Liver (tissue), 9 donors: ENCODE data around the gene RNF212. TPM values are rescaled to one million over a fixed set of nuclear protein-coding genes. Genes with fewer than 3 reads are reported as not detected.

ENCODE experiments used
- DNase-seq: peaks from one replicate; pipeline ENCODE4 v3.0.0-alpha.2; 2017; ENCODE audit warnings: low spot score
- H3K27ac ChIP-seq, 2 donors: one replicate each; pipeline ENCODE4 v1.7.0; 2013; ENCODE audit warnings: inconsistent platforms in 2 of 2, low read length in 2 of 2, control low read depth in 1 of 2, low read depth in 1 of 2, mild to moderate bottlenecking in 1 of 2
- H3K27me3 ChIP-seq, 4 donors: one replicate each; pipeline versions ENCODE4 v1.6.1 to v1.7.0; 2013; ENCODE audit warnings: low read length in 3 of 4, inconsistent platforms in 1 of 4, mild to moderate bottlenecking in 1 of 4, moderate library complexity in 1 of 4; ENCODE audit not compliant: control insufficient read depth in 4 of 4, insufficient read depth in 4 of 4
- H3K36me3 ChIP-seq, 4 donors: one replicate each; pipeline versions ENCODE4 v1.6.1 to v1.7.0; 2013; ENCODE audit warnings: low read length in 3 of 4, mild to moderate bottlenecking in 3 of 4, low read depth in 1 of 4, moderate library complexity in 1 of 4; ENCODE audit not compliant: control insufficient read depth in 4 of 4, insufficient read depth in 3 of 4
- H3K4me1 ChIP-seq, 4 donors: one replicate each; pipeline versions ENCODE4 v1.6.1 to v1.7.0; 2013; ENCODE audit warnings: low read length in 3 of 4, mild to moderate bottlenecking in 3 of 4, moderate library complexity in 1 of 4; ENCODE audit not compliant: control insufficient read depth in 4 of 4, insufficient read depth in 4 of 4
- H3K4me3 ChIP-seq, 3 donors: one replicate each; pipeline versions ENCODE4 v1.6.1 to v1.7.0; 2013; ENCODE audit warnings: low read length in 3 of 3, control low read depth in 1 of 3, low read depth in 1 of 3, mild to moderate bottlenecking in 1 of 3
- H3K9ac ChIP-seq, 2 donors: one replicate each; pipeline ENCODE4 v1.7.0; 2013; ENCODE audit warnings: low read length in 2 of 2, mild to moderate bottlenecking in 2 of 2, moderate library complexity in 2 of 2, control low read depth in 1 of 2, low read depth in 1 of 2
- H3K9me3 ChIP-seq, 4 donors: one replicate each; pipeline versions ENCODE4 v1.6.1 to v1.7.0; 2013; ENCODE audit warnings: low read length in 3 of 4; ENCODE audit not compliant: control insufficient read depth in 4 of 4
- EGR1 ChIP-seq, 2 donors: IDR thresholded peaks; 2 replicates each; pipeline ENCODE4 v1.6.1; 2016 to 2018; ENCODE audit warnings: antibody characterized with exemption in 2 of 2, low read depth in 2 of 2
- FOXA1 ChIP-seq: IDR thresholded peaks from 2 replicates; pipeline ENCODE4 v1.6.1; 2016; ENCODE audit warnings: antibody characterized with exemption
- FOXA2 ChIP-seq: IDR thresholded peaks from 2 replicates; pipeline ENCODE4 v1.6.1; 2016; ENCODE audit warnings: antibody characterized with exemption
- HNF4A ChIP-seq, 2 donors: conservative IDR thresholded peaks; 2 replicates each; pipeline ENCODE4 v1.6.1; 2016; ENCODE audit warnings: antibody characterized with exemption in 2 of 2, mild to moderate bottlenecking in 2 of 2
- HNF4G ChIP-seq: IDR thresholded peaks from 2 replicates; pipeline ENCODE4 v1.6.1; 2016; ENCODE audit warnings: antibody characterized with exemption
- JUND ChIP-seq, 2 donors: IDR thresholded peaks; 2 replicates each; pipeline ENCODE4 v1.6.1; 2016; ENCODE audit warnings: antibody characterized with exemption in 2 of 2
- NR2F2 ChIP-seq: IDR thresholded peaks from 2 replicates; pipeline ENCODE4 v1.6.1; 2016; ENCODE audit warnings: antibody characterized with exemption
- RAD21 ChIP-seq, 2 donors: IDR thresholded peaks; 2 replicates each; pipeline ENCODE4 v1.6.1; 2016; ENCODE audit warnings: antibody characterized with exemption in 2 of 2, mild to moderate bottlenecking in 2 of 2
- REST ChIP-seq: IDR thresholded peaks from 2 replicates; pipeline ENCODE4 v1.6.1; 2016; ENCODE audit warnings: antibody characterized with exemption, mild to moderate bottlenecking
- RXRA ChIP-seq, 2 donors: IDR thresholded peaks; 2 replicates each; pipeline ENCODE4 v1.6.1; 2017 to 2018; ENCODE audit warnings: antibody characterized with exemption in 2 of 2, mild to moderate bottlenecking in 1 of 2
- SP1 ChIP-seq: IDR thresholded peaks from 2 replicates; pipeline ENCODE4 v1.6.1; 2018; ENCODE audit warnings: antibody characterized with exemption, mild to moderate bottlenecking
- TAF1 ChIP-seq: conservative IDR thresholded peaks from 2 replicates; pipeline ENCODE4 v1.6.1; 2016; ENCODE audit warnings: antibody characterized with exemption, mild to moderate bottlenecking
- YY1 ChIP-seq: IDR thresholded peaks from 2 replicates; pipeline ENCODE4 v1.6.1; 2016; ENCODE audit warnings: antibody characterized with exemption, mild to moderate bottlenecking
- WGBS: extraction: QIAGEN DNeasy Blood & Tissue Kit; methylation state at CpG from one replicate; pipeline ENCODE4 v1.1.7; 2013; 5-methylcytosine and 5-hydroxymethylcytosine counted together
- polyA plus RNA-seq, 2 donors: library from polyadenylated mRNA; stranded (reverse) in 1 of 2; unstranded in 1 of 2; fragments of 200-250 nt in 1 of 2; fragments of >200 nt in 1 of 2; fragmentation: Nextera tagmentation in 1 of 2; extraction: Ambion mirVana in 1 of 2; gene quantifications; one replicate each; pipeline versions ENCODE4 v1.2.1 to v1.2.3, GENCODE V29; 2013 to 2015
- total RNA-seq, 2 donors: library from RNA; depleted of rRNA; stranded (reverse); fragments of >200 nt; gene quantifications; one replicate each; pipeline ENCODE4 v1.2.3, GENCODE V29; 2014
- TF ChIP-seq, protein P1 (sequence below): IDR thresholded peaks from 2 replicates; pipeline ENCODE4 v1.6.1; 2016; ENCODE audit warnings: antibody characterized with exemption
- TF ChIP-seq, protein P2 (sequence below): IDR thresholded peaks from 2 replicates; pipeline ENCODE4 v1.6.1; 2016; ENCODE audit warnings: antibody characterized with exemption
- TF ChIP-seq, protein P3 (sequence below): fragments of 150-350 bp; IDR thresholded peaks from 2 replicates; pipeline ENCODE4 v1.5.1; 2017; ENCODE audit warnings: improper control_type of control experiment, low read depth, low read length; ENCODE audit not compliant: missing input control
- donor health status: healthy.
- donor health status: healthy.
- donor health status: healthy.
- donor health status: healthy.
- donor health status: healthy.

Gene RNF212
- total and polyA plus RNA-seq, 4 donors: 0.32 to 0.47 (median 0.38) TPM; not detected in 1

DNA sequence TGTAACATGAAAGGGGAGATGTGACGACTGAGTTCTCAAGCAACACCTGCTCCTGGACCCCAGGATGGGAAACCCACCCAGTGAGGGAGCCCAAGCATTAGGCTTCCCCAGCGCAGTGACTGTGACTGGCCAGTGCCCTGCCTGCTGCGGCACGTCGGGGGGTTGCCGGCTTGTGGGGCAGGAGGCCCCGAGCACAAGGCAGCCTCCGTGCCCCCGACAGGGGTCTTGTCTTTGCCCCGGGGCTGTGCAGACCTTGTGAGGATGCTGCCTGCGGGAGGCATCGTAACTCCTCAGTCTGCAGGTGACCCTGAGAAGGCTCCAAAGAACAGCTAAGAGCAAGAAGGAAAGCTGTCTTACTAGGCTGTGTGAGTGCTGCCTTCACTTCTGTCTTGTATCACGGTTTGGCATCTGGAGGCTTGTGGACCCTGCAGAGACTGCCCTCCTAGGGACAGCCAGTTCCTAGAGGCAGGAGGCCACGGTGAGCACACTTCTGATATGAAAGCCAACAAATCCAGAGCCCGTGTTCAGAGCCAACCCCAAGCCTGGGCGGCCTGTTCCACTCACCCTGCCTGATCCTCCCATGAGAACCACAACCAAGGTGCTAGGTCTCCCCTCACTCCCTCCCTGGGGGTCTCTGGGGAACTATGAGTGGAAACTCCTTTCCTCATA is 54.2 kb downstream of the RNF212 start:
- Histone ChIP-seq H3K27me3 (peaks cover 0 to 15% (median 4%) of the 10 kb centered on the region in 4 donors), H3K9me3 (no peaks in the 10 kb centered on the region), H3K4me1 (no peaks in the 10 kb centered on the region), H3K36me3 (no peaks in the 10 kb centered on the region), H3K9ac (no peak overlapping the region), H3K27ac (no peak overlapping the region), H3K4me3 (no peak overlapping the region)
- 69% methylated on average over 16 of the region's 16 CpGs for WGBS
- no peak for DNase-seq
- no peak for TF ChIP-seq TAF1
- TF ChIP-seq, protein P1, sequence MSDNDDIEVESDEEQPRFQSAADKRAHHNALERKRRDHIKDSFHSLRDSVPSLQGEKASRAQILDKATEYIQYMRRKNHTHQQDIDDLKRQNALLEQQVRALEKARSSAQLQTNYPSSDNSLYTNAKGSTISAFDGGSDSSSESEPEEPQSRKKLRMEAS: no peak
- TF ChIP-seq FOXA2: no peak
- TF ChIP-seq EGR1 (IDR thresholded peaks at IDR 0.05; ENCODE audit: low read depth in 2 of 2): no peak
- TF ChIP-seq NR2F2: no peak
- no peak for TF ChIP-seq RXRA (IDR thresholded peaks at IDR 0.05)
- TF ChIP-seq SP1: no peak
- no peak for TF ChIP-seq REST
- TF ChIP-seq RAD21 (IDR thresholded peaks at IDR 0.05): no peak
- no peak for TF ChIP-seq JUND (IDR thresholded peaks at IDR 0.05)
- TF ChIP-seq, protein P2, sequence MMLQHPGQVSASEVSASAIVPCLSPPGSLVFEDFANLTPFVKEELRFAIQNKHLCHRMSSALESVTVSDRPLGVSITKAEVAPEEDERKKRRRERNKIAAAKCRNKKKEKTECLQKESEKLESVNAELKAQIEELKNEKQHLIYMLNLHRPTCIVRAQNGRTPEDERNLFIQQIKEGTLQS: no peak
- no peak for TF ChIP-seq FOXA1
- TF ChIP-seq, protein P3, sequence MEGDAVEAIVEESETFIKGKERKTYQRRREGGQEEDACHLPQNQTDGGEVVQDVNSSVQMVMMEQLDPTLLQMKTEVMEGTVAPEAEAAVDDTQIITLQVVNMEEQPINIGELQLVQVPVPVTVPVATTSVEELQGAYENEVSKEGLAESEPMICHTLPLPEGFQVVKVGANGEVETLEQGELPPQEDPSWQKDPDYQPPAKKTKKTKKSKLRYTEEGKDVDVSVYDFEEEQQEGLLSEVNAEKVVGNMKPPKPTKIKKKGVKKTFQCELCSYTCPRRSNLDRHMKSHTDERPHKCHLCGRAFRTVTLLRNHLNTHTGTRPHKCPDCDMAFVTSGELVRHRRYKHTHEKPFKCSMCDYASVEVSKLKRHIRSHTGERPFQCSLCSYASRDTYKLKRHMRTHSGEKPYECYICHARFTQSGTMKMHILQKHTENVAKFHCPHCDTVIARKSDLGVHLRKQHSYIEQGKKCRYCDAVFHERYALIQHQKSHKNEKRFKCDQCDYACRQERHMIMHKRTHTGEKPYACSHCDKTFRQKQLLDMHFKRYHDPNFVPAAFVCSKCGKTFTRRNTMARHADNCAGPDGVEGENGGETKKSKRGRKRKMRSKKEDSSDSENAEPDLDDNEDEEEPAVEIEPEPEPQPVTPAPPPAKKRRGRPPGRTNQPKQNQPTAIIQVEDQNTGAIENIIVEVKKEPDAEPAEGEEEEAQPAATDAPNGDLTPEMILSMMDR: no peak
- no peak for TF ChIP-seq HNF4A (conservative IDR thresholded peaks at IDR 0.05)
- TF ChIP-seq HNF4G: no peak
- no peak for TF ChIP-seq YY1

DNA sequence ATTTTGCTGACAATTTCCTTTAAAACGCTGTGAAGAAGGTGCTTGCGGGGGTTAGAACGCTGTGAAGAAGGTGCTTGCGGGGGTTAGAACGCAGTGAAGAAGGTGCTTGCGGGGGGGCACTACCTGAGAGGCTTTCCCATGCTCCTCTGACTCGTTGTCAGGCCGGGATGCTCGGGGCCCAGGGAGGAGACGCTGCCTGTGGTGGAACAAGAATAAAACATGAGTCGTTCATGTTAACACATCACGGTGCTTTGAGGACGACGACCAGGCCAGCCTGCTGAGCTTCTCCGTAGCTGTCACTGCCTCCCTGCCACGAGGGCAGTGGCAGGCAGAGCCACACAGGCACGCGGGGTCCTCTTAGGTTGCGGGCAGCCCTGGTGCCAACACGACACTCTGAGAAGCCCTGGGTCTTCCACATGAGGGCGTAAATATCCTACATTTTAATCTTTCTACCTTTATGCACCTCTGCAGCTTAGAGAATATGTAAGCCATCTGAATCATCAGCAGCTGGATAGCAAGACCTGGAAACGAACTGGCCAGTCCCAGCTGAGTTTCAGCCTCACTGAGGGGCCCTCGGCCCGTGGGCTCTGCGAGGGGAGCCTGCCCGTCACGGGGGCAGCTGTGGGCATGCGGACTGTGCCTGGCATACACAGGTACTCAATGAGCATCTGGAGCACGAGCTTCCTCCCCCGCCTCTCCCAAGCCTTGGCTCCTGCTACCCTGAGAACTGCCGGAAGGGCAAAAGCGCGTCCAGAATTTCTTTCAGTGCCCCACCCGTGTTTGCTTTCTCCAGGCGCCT is 55.0 kb downstream of the RNF212 start:
- Histone ChIP-seq H3K9me3 (no peaks in the 10 kb centered on the region), H3K4me3 (no peak overlapping the region), H3K9ac (no peak overlapping the region), H3K27me3 (peaks cover 0 to 15% (median 5%) of the 10 kb centered on the region in 4 donors), H3K27ac (no peak overlapping the region), H3K36me3 (no peaks in the 10 kb centered on the region), H3K4me1 (no peaks in the 10 kb centered on the region)
- 66% methylated on average over 35 of the region's 35 CpGs for WGBS
- DNase-seq: no peak
- TF ChIP-seq FOXA1: no peak
- no peak for TF ChIP-seq FOXA2
- no peak for TF ChIP-seq NR2F2
- no peak for TF ChIP-seq JUND (IDR thresholded peaks at IDR 0.05)
